ENCODE results near the gene TMEM168. TPM values are rescaled to one million over a fixed set of nuclear protein-coding genes. Genes with fewer than 3 reads are reported as not detected.

Gene TMEM168
- total RNA-seq, 1 donor from 2014 or later = 26.3 TPM

DNA sequence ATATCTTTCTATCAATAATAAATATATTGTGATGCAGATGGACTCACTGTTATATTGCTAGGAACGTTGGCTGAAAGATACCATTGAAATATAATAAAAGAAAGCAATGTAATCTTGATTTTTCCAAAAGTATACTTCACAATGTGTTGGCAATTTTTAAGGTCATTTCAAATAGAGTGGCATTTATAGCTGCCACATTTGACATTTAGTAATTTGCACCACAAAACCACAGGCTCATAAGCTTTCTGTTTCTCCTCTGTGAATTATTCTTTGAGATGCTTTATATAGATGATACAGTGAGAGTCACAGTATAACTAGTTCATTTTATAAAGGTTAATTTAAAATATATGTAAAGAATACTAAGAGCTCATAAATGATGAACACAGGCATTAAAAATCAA lies 44.6 kb downstream of the TMEM168 start:
- no peak for ATAC-seq
- Histone ChIP-seq H3K27me3 (no peaks in the 10 kb centered on the region), H3K36me3 (no peaks in the 10 kb centered on the region), H3K27ac (no peak overlapping the region), H3K4me1 (no peaks in the 10 kb centered on the region), H3K9me3 (no peaks in the 10 kb centered on the region), H3K4me3 (no peak overlapping the region)
- TF ChIP-seq, protein P1, sequence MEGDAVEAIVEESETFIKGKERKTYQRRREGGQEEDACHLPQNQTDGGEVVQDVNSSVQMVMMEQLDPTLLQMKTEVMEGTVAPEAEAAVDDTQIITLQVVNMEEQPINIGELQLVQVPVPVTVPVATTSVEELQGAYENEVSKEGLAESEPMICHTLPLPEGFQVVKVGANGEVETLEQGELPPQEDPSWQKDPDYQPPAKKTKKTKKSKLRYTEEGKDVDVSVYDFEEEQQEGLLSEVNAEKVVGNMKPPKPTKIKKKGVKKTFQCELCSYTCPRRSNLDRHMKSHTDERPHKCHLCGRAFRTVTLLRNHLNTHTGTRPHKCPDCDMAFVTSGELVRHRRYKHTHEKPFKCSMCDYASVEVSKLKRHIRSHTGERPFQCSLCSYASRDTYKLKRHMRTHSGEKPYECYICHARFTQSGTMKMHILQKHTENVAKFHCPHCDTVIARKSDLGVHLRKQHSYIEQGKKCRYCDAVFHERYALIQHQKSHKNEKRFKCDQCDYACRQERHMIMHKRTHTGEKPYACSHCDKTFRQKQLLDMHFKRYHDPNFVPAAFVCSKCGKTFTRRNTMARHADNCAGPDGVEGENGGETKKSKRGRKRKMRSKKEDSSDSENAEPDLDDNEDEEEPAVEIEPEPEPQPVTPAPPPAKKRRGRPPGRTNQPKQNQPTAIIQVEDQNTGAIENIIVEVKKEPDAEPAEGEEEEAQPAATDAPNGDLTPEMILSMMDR (IDR thresholded peaks at IDR 0.05) = no peak
- intact Hi-C loops (cut with DNase I) = no loop called here
- DNase-seq = no peak

- no peak overlapping the region for H3K4me3 ChIP-seq
- DNase-seq (no peak), ATAC-seq (no peak)
- H3K4me1 ChIP-seq = no peaks in the 10 kb centered on the region
- no peaks in the 10 kb centered on the region for H3K36me3 ChIP-seq
- no peak overlapping the region for H3K27ac ChIP-seq
- H3K27me3 ChIP-seq = no peaks in the 10 kb centered on the region
- intact Hi-C loops (cut with DNase I) = no loop called here
- no peaks in the 10 kb centered on the region for H3K9me3 ChIP-seq
- TF ChIP-seq, protein P1 (IDR thresholded peaks at IDR 0.05) = no peak
Measured at GRCh38 chr7:112744818-112745217, 45.4 kb downstream of the TMEM168 start.

- DNase-seq (no peak), ATAC-seq (peak; percentile 68)
- intact Hi-C loops (cut with DNase I) = no loop called here
- H3K4me3 ChIP-seq = no peak overlapping the region
- H3K27ac ChIP-seq = no peak overlapping the region
- no peaks in the 10 kb centered on the region for H3K27me3 ChIP-seq
- no peaks in the 10 kb centered on the region for H3K36me3 ChIP-seq
- H3K4me1 ChIP-seq = no peaks in the 10 kb centered on the region
- no peaks in the 10 kb centered on the region for H3K9me3 ChIP-seq
- TF ChIP-seq, protein P1 (IDR thresholded peaks at IDR 0.05) = no peak
Measured at GRCh38 chr7:112743811-112744210, 46.4 kb downstream of the TMEM168 start.

DNA sequence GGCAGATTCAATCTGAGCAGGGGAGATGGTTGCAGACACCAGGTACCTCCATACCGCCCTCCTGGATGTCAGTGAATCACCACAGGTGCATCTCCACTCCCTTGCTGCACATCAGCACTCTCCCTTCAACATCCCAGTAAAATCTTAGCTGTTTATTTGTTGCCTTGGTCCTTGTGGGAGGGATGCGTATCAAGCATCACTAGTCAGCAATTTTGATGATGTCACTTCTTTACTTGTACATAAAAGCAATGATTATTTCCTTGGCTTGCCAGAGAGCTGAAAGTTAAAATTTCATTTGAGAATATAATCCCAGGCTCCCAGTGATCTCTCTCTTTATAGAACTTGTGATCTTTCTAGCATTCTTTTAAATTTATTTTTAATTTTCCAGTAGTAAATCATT lies 49.5 kb downstream of the TMEM168 start:
- DNase-seq (no peak), ATAC-seq (no peak)
- no peak overlapping the region for H3K4me3 ChIP-seq
- H3K4me1 ChIP-seq = no peaks in the 10 kb centered on the region
- TF ChIP-seq, protein P1 (IDR thresholded peaks at IDR 0.05) = no peak
- peaks cover 3% of the 10 kb centered on the region for H3K9me3 ChIP-seq
- H3K27ac ChIP-seq = no peak overlapping the region
- no peaks in the 10 kb centered on the region for H3K36me3 ChIP-seq
- H3K27me3 ChIP-seq = no peaks in the 10 kb centered on the region
- intact Hi-C loops (cut with DNase I) = no loop called here

DNA sequence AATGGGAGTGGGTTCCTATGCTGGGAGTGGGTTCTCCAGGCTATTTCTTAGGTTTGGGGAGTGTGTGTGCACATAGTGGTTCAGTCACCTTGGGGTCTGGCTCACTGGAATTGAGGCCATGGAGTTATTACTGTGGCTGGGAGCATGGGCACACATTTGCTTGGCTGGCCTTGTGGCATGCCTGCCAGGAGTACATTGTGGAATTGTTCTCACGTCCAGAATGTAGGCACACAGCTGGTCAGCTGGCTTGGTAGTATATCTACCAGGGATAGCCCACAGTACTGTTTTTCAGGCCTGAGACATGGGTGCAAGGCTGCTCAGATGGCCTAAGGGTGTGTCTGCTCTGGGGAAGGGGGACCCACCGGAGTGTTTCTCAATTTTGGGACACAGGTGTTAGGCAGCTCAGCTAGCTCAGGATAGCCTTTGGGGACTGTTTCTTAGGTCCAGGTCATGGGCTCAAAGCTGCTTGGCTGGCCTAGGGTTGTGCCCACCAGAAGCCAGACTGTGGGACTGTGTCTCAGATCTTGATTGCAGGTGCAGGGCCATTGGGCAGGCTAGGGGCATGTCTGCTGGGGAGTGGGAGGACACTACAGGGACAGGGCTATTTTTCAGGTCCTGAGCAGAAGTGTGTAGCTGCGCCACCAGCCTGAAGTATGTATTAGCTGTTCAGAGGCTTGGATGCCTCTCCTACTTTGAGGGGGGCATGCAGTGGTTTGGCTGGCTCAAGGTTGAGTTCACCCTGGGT lies 50.6 kb downstream of the TMEM168 start:
- H3K9me3 ChIP-seq = peaks cover 14% of the 10 kb centered on the region
- intact Hi-C loops (cut with DNase I) = no loop called here
- H3K4me3 ChIP-seq = no peak overlapping the region
- ATAC-seq (peak; percentile 12), DNase-seq (no peak)
- no peaks in the 10 kb centered on the region for H3K36me3 ChIP-seq
- H3K27ac ChIP-seq = no peak overlapping the region
- no peaks in the 10 kb centered on the region for H3K27me3 ChIP-seq
- TF ChIP-seq, protein P1 (IDR thresholded peaks at IDR 0.05) = no peak
- H3K4me1 ChIP-seq = no peaks in the 10 kb centered on the region

Measured in upper lobe of right lung (tissue), 1 donor.